AG10803 (cell line): ENCODE results near the gene KCNC4.

Experiments
- DNase-seq: peaks from one replicate; pipeline ENCODE4 v3.0.0; 2010; ENCODE audit warnings: low read depth
- H3K4me3 ChIP-seq: 2 replicates; pipeline ENCODE4 v1.5.1; 2011; ENCODE audit warnings: mild to moderate bottlenecking, low read length, control low read depth
- TF ChIP-seq, protein P1 (sequence below): conservative IDR thresholded peaks from 2 replicates; pipeline ENCODE4 v1.5.1; 2011; ENCODE audit warnings: mild to moderate bottlenecking, low read length, control low read depth, inconsistent platforms

The KCNC4 gene

DNA sequence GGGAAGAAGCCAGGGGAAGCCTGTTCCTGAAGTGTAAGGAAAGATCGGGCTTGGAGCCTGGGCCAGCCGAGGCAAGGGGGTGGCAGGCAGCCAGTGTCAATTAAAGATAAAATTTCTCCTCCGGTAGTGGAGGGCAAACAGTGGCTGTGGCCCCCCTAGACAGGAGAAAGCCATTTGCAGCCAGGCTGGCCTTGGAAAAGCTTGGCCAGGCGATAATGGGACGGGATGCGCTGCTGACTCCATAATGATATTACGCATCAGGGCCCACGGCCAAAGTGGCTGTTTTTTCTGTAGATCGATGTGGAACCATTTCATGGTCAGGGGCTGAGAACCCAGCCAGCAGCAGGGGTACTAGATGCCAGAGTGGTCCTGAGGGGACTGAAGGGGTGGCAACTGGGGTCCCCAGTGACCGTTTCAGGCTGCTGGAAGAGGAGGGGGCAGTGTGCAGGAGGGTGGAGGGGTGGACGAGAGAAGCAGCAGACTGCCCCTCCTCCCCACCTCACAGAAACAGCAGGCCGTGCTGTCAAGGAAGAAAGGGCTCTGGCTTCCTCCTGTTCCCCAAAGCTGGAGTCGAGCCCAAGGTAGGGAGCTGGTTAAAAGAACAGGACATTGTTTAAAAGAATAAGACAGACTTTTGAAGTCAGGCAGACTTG is 25.2 kb downstream of the KCNC4 start:
- DNase-seq: no peak
- TF ChIP-seq, protein P1, sequence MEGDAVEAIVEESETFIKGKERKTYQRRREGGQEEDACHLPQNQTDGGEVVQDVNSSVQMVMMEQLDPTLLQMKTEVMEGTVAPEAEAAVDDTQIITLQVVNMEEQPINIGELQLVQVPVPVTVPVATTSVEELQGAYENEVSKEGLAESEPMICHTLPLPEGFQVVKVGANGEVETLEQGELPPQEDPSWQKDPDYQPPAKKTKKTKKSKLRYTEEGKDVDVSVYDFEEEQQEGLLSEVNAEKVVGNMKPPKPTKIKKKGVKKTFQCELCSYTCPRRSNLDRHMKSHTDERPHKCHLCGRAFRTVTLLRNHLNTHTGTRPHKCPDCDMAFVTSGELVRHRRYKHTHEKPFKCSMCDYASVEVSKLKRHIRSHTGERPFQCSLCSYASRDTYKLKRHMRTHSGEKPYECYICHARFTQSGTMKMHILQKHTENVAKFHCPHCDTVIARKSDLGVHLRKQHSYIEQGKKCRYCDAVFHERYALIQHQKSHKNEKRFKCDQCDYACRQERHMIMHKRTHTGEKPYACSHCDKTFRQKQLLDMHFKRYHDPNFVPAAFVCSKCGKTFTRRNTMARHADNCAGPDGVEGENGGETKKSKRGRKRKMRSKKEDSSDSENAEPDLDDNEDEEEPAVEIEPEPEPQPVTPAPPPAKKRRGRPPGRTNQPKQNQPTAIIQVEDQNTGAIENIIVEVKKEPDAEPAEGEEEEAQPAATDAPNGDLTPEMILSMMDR: no peak
- no peak overlapping the region for H3K4me3 ChIP-seq

DNA sequence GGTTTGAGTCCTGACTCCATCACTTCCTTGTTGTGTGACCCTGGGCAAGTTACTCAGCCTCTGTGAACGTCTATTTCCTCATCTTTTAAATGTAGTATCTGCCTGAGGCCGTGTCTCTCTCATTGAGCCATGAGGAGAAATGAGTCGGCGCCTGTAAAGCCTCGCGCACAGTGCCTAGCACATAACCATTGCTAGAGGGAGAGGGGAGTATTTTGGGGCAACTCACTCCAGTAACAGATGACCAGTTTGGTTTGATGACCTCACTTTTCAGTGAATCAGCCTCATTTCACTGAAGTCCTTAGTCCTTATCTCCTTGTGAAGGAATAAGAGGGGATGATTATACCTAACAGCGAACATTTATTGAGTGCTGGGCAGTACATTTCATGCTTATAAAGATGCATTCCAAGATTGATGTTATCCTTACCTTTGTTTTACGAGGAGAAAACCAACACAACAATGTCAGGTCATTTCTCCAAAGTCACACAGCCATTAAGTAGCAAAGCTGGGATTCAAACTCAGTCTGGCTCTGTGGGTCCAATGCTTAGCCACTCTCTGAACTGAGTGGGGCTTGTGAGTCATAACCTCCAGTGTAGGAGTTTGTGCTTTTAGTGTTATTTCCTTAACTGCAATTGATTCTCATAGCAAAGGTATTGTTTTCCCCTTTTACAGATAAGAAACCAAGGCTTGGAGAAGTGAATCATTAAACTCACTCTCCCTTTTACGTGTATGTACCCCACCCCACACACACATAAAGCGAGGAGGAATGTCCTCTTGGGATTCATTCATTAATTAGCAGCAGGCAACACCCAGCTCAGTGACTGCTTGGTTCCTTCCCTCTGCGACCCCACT is 25.9 kb downstream of the KCNC4 start:
- TF ChIP-seq, protein P1: no peak
- no peak overlapping the region for H3K4me3 ChIP-seq
- peak; percentile 74 for DNase-seq

GRCh38 chr1:110237386-110238152 is 27.5 kb downstream of the KCNC4 start:
- H3K4me3 ChIP-seq: no peak overlapping the region
- no peak for DNase-seq
- TF ChIP-seq, protein P1: no peak

- peak; percentile 75 for DNase-seq
- H3K4me3 ChIP-seq: no peak overlapping the region
- TF ChIP-seq, protein P1: no peak
These were observed 29.6 kb downstream of the KCNC4 start for GRCh38 chr1:110239441-110240430.

DNA sequence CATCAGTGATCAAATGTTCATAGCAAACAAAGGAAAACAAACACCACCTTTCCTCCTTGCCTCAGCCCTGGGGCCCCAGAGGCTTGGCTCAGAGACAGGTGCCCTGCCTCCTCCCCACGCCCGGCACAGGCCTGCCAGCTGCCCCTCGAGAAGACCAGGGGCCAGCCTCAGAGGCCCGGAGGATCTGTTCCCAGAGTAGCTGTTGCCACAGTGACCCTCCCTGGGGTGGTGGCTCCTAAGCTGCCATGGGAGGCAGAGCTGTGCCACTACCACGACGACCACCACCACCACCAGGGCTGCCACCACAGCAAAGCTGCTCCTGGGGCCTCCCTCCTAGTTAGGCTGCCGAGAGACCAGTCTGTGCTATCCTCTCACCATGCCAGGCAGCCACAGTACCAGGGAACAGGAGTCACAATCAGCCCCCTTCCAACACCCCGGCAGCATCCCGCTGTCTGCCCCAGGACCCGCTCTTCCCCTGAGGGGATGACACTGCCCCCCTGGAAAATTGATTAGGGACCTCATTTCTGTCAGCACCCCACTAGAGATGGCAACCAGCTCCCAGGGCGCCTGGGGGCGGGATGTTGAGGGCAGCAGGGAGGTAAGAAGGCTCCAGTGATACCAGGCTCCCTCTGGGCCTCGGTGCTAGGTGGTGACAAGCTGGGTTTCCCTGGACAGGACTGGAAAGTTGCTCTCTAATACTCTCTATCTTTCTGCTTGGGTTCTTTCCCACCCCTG is 30.5 kb downstream of the KCNC4 start:
- H3K4me3 ChIP-seq: no peak overlapping the region
- DNase-seq: no peak
- TF ChIP-seq, protein P1: no peak

- no peak overlapping the region for H3K4me3 ChIP-seq
- no peak for DNase-seq
- TF ChIP-seq, protein P1: no peak
These were observed 31.4 kb downstream of the KCNC4 start for GRCh38 chr1:110241516-110241915.
